GM12874 (cell line): ENCODE results near the gene DBF4B.

Source experiments
- TF ChIP-seq, protein P1 (sequence below): IDR thresholded peaks from 2 replicates; pipeline ENCODE4 v1.5.1; 2011; ENCODE audit warnings: low read depth, mild to moderate bottlenecking, control low read depth, low read length, moderate library complexity; ENCODE audit not compliant: insufficient read depth

The DBF4B gene

GRCh38 chr17:44768505-44769142, 60.2 kb downstream of the DBF4B start:
- TF ChIP-seq, protein P1, sequence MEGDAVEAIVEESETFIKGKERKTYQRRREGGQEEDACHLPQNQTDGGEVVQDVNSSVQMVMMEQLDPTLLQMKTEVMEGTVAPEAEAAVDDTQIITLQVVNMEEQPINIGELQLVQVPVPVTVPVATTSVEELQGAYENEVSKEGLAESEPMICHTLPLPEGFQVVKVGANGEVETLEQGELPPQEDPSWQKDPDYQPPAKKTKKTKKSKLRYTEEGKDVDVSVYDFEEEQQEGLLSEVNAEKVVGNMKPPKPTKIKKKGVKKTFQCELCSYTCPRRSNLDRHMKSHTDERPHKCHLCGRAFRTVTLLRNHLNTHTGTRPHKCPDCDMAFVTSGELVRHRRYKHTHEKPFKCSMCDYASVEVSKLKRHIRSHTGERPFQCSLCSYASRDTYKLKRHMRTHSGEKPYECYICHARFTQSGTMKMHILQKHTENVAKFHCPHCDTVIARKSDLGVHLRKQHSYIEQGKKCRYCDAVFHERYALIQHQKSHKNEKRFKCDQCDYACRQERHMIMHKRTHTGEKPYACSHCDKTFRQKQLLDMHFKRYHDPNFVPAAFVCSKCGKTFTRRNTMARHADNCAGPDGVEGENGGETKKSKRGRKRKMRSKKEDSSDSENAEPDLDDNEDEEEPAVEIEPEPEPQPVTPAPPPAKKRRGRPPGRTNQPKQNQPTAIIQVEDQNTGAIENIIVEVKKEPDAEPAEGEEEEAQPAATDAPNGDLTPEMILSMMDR = no peak

DNA sequence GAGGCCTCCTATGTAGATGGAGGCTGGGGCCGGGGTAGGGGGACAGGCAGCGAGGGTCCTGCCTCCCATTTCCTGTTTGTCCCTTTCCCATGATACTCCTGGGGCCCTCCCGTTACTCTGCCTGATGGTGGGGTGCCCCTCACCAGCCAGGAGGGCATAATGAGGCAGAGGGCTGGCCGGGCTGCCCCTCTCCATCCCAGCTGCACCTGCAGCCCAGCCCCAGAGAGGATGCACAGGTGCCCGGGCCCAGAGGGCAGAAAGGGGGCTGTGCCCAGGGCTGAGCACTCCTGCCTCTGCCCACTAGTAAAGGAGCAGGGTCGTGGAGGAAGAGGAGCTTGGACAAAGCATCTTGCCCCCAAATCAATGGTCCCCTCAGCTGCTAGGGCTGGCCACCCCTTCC, 60.8 kb downstream of the DBF4B start:
- TF ChIP-seq, protein P1 = no peak

- TF ChIP-seq, protein P1 = no peak
These were observed 61.2 kb downstream of the DBF4B start for GRCh38 chr17:44769647-44770084.

DNA sequence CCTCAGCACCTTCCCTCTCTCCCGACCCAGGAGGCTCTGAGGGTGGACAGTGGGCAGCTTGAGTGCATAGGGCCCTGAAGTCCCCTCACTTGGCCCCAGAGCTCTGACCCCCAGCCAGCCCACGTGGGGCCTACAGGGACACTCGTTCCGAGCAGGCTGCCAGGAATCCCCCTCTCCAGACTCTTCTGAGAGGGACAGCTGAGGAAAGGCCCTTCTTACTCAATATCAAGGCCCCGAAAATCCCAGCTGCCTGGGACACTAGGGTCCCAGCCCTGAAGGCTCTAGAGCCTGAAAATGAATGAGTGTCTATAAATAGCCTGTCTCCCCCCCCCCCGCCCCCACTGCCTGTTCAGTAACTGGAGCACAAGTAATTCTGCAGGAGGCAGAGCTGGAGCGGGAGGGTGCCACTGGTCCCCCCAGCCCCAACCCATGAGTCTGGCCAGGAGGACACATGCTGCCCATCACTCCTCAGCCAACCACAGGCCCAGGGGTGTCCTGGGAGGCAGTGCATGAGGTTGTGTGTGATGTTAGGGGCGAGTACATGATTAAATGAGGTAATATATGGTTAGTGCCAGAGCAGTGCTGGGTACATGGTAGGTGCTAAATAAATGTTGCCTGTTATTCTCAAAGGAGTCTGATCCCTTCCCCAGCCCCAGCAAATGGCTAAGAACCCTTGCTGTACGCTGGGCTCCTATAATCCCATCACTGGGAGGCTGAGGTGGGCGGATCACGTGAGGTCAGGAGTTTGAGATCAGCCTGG, 61.9 kb downstream of the DBF4B start:
- TF ChIP-seq, protein P1 = no peak

DNA sequence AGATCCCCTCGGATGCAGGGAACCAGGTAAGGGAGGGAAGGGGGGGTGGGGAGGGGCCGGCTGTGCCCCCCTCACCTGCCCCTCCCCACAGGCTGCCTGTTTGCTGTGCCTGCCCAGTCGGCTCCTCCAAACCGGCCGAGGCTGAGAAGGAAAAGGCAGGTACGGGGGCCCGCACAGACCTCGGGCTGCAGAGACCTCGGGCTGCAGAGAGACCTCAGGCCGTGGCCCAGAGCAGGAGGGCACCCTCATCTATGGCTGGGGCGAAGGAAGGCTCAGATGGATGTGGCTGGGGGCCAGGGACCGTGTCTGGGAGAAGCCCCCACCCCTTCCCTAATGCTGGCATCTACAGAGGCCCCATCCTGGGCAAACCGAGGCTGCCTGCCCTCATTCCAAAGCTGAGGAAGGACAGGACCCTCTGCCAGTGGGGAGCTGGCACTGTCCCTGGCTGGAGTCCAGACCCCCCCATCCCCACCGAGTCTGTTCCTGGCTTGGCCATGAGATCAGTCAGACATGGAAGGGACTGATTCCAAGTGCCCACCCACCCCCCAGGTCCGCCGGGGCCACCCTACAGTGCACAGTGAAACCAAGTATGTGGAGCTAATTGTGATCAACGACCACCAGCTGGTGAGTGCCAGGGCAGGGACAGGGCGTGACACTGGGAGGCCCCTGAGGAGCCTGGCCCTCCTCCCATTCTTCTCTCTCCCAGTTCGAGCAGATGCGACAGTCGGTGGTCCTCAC, 64.0 kb downstream of the DBF4B start:
- TF ChIP-seq, protein P1 = no peak

GRCh38 chr17:44773140-44773539, 64.7 kb downstream of the DBF4B start:
- TF ChIP-seq, protein P1 = no peak
